Breast epithelium (tissue), 3 donors: Measurements from ENCODE around the gene SP9.

Experiments
- CTCF ChIP-seq, 3 donors: fragments of 450-650 bp; IDR thresholded peaks; one replicate each; pipeline ENCODE4 v1.5.1; 2016 to 2017; ENCODE audit warnings: antibody characterized with exemption in 3 of 3, mild to moderate bottlenecking in 3 of 3, moderate library complexity in 3 of 3
- POLR2A ChIP-seq: fragments of 450-650 bp; IDR thresholded peaks from one replicate; pipeline ENCODE4 v1.6.1; 2016; ENCODE audit warnings: antibody characterized with exemption, mild to moderate bottlenecking, moderate library complexity

GRCh38 chr2:174364628-174365027 lies 29.9 kb downstream of the SP9 start:
- TF ChIP-seq CTCF (IDR thresholded peaks at IDR 0.05) = no peak
- no peak for TF ChIP-seq POLR2A
